T-helper 1 cell treated with Interleukin-12 subunit alpha and Interleukin-12 subunit beta and Interleukin-4 antibody, amounts not matched to agents 30 μg/mL and 1 μg/mL, for 36 hours (primary cell): ENCODE data around the gene SLC35E1.

ENCODE experiments used
- H3K27ac Mint-ChIP-seq: one replicate; pipeline ENCODE4 v1.8.0; 2021; ENCODE audit warnings: mild to moderate bottlenecking, mixed read lengths
- H3K27me3 Mint-ChIP-seq: one replicate; pipeline ENCODE4 v1.8.0; 2021; ENCODE audit warnings: low read depth, mixed read lengths
- H3K36me3 Mint-ChIP-seq: one replicate; pipeline ENCODE4 v1.8.0; 2021; ENCODE audit warnings: low read depth, mixed read lengths
- H3K4me1 Mint-ChIP-seq: one replicate; pipeline ENCODE4 v1.8.0; 2021; ENCODE audit warnings: low read depth, mixed read lengths
- H3K4me3 Mint-ChIP-seq: one replicate; pipeline ENCODE4 v1.8.0; 2021; ENCODE audit warnings: mild to moderate bottlenecking, moderate library complexity, mixed read lengths
- H3K9me3 Mint-ChIP-seq: one replicate; pipeline ENCODE4 v1.8.0; 2021; ENCODE audit warnings: mixed read lengths

The SLC35E1 gene

GRCh38 chr19:16605553-16605994, 33.4 kb upstream of the SLC35E1 start:
- Mint-ChIP-seq H3K36me3 (peaks cover 7% of the 10 kb centered on the region), H3K27me3 (no peaks in the 10 kb centered on the region), H3K27ac (peak overlapping the region; percentile 13), H3K4me3 (no peak overlapping the region), H3K4me1 (peaks cover 27% of the 10 kb centered on the region), H3K9me3 (no peaks in the 10 kb centered on the region)

GRCh38 chr19:16605115-16605514, 32.9 kb upstream of the SLC35E1 start:
- Mint-ChIP-seq H3K36me3 (peaks cover 7% of the 10 kb centered on the region), H3K27ac (peak overlapping the region; percentile 13), H3K4me1 (peaks cover 25% of the 10 kb centered on the region), H3K4me3 (no peak overlapping the region), H3K27me3 (no peaks in the 10 kb centered on the region), H3K9me3 (no peaks in the 10 kb centered on the region)

GRCh38 chr19:16604615-16605014, 32.4 kb upstream of the SLC35E1 start:
- Mint-ChIP-seq H3K36me3 (peaks cover 7% of the 10 kb centered on the region), H3K27ac (no peak overlapping the region), H3K4me3 (no peak overlapping the region), H3K9me3 (no peaks in the 10 kb centered on the region), H3K4me1 (peaks cover 25% of the 10 kb centered on the region), H3K27me3 (no peaks in the 10 kb centered on the region)

- H3K4me1 Mint-ChIP-seq, result peaks cover 21% of the 10 kb centered on the region
- H3K9me3 Mint-ChIP-seq, result no peaks in the 10 kb centered on the region
- no peak overlapping the region for H3K4me3 Mint-ChIP-seq
- H3K27ac Mint-ChIP-seq, result no peak overlapping the region
- no peaks in the 10 kb centered on the region for H3K27me3 Mint-ChIP-seq
- peaks cover 7% of the 10 kb centered on the region for H3K36me3 Mint-ChIP-seq
Measured at GRCh38 chr19:16603090-16603489, 30.9 kb upstream of the SLC35E1 start.

- H3K4me3 Mint-ChIP-seq, result no peak overlapping the region
- H3K4me1 Mint-ChIP-seq, result peaks cover 26% of the 10 kb centered on the region
- peaks cover 5% of the 10 kb centered on the region for H3K36me3 Mint-ChIP-seq
- H3K27ac Mint-ChIP-seq, result no peak overlapping the region
- no peaks in the 10 kb centered on the region for H3K9me3 Mint-ChIP-seq
- no peaks in the 10 kb centered on the region for H3K27me3 Mint-ChIP-seq
Measured at GRCh38 chr19:16601378-16602052, 29.3 kb upstream of the SLC35E1 start.

GRCh38 chr19:16600824-16601223, 28.6 kb upstream of the SLC35E1 start:
- peaks cover 30% of the 10 kb centered on the region for H3K4me1 Mint-ChIP-seq
- H3K27ac Mint-ChIP-seq, result no peak overlapping the region
- peaks cover 5% of the 10 kb centered on the region for H3K36me3 Mint-ChIP-seq
- H3K9me3 Mint-ChIP-seq, result no peaks in the 10 kb centered on the region
- no peak overlapping the region for H3K4me3 Mint-ChIP-seq
- H3K27me3 Mint-ChIP-seq, result no peaks in the 10 kb centered on the region

- Mint-ChIP-seq H3K27ac (no peak overlapping the region), H3K27me3 (no peaks in the 10 kb centered on the region), H3K4me3 (no peak overlapping the region), H3K9me3 (no peaks in the 10 kb centered on the region), H3K4me1 (peaks cover 32% of the 10 kb centered on the region), H3K36me3 (peaks cover 2% of the 10 kb centered on the region)
Measured at GRCh38 chr19:16599655-16600346, 27.6 kb upstream of the SLC35E1 start.

GRCh38 chr19:16598848-16599247, 26.6 kb upstream of the SLC35E1 start:
- Mint-ChIP-seq H3K4me3 (no peak overlapping the region), H3K27ac (no peak overlapping the region), H3K9me3 (no peaks in the 10 kb centered on the region), H3K4me1 (peaks cover 36% of the 10 kb centered on the region), H3K36me3 (no peaks in the 10 kb centered on the region), H3K27me3 (no peaks in the 10 kb centered on the region)

- Mint-ChIP-seq H3K4me3 (no peak overlapping the region), H3K27ac (no peak overlapping the region), H3K36me3 (peaks cover 5% of the 10 kb centered on the region), H3K9me3 (no peaks in the 10 kb centered on the region), H3K27me3 (no peaks in the 10 kb centered on the region), H3K4me1 (peaks cover 50% of the 10 kb centered on the region)
Measured at GRCh38 chr19:16596399-16596798, 24.2 kb upstream of the SLC35E1 start.

GRCh38 chr19:16595097-16595496, 22.9 kb upstream of the SLC35E1 start:
- no peaks in the 10 kb centered on the region for H3K27me3 Mint-ChIP-seq
- peak overlapping the region; percentile 64 for H3K4me3 Mint-ChIP-seq
- H3K36me3 Mint-ChIP-seq, result peaks cover 5% of the 10 kb centered on the region
- no peaks in the 10 kb centered on the region for H3K9me3 Mint-ChIP-seq
- H3K27ac Mint-ChIP-seq, result peak overlapping the region; percentile 82
- H3K4me1 Mint-ChIP-seq, result peaks cover 56% of the 10 kb centered on the region

- no peaks in the 10 kb centered on the region for H3K9me3 Mint-ChIP-seq
- no peaks in the 10 kb centered on the region for H3K27me3 Mint-ChIP-seq
- peaks cover 5% of the 10 kb centered on the region for H3K36me3 Mint-ChIP-seq
- H3K4me3 Mint-ChIP-seq, result peak overlapping the region; percentile 64
- peak overlapping the region; percentile 82 for H3K27ac Mint-ChIP-seq
- H3K4me1 Mint-ChIP-seq, result peaks cover 61% of the 10 kb centered on the region
Measured at GRCh38 chr19:16594681-16595091, 22.5 kb upstream of the SLC35E1 start.

- peaks cover 66% of the 10 kb centered on the region for H3K4me1 Mint-ChIP-seq
- no peaks in the 10 kb centered on the region for H3K27me3 Mint-ChIP-seq
- H3K36me3 Mint-ChIP-seq, result peaks cover 5% of the 10 kb centered on the region
- H3K9me3 Mint-ChIP-seq, result no peaks in the 10 kb centered on the region
- peak overlapping the region; percentile 82 for H3K27ac Mint-ChIP-seq
- peak overlapping the region; percentile 64 for H3K4me3 Mint-ChIP-seq
Measured at GRCh38 chr19:16594131-16594586, 21.9 kb upstream of the SLC35E1 start.

GRCh38 chr19:16593181-16593580, 21.0 kb upstream of the SLC35E1 start:
- H3K4me1 Mint-ChIP-seq, result peaks cover 72% of the 10 kb centered on the region
- H3K27me3 Mint-ChIP-seq, result no peaks in the 10 kb centered on the region
- H3K9me3 Mint-ChIP-seq, result no peaks in the 10 kb centered on the region
- peaks cover 5% of the 10 kb centered on the region for H3K36me3 Mint-ChIP-seq
- H3K4me3 Mint-ChIP-seq, result no peak overlapping the region
- peak overlapping the region; percentile 82 for H3K27ac Mint-ChIP-seq

- Mint-ChIP-seq H3K4me1 (peaks cover 77% of the 10 kb centered on the region), H3K36me3 (peaks cover 5% of the 10 kb centered on the region), H3K27ac (no peak overlapping the region), H3K27me3 (no peaks in the 10 kb centered on the region), H3K4me3 (no peak overlapping the region), H3K9me3 (no peaks in the 10 kb centered on the region)
Measured at GRCh38 chr19:16591803-16592556, 19.8 kb upstream of the SLC35E1 start.
